Measurements from ENCODE around the gene TRA2A.

TRA2A gene

GRCh38 chr7:23470330-23471105 lies 61.3 kb downstream of the TRA2A start, which contains the start of gene IGF2BP3:
IGF2BP3 (minus strand) TSS chr7:23470491; CDS start chr7:23470110, 381 bp downstream.
- no peak for DNase-seq (ENCODE audit: low read depth in 2 of 2)

- no peak for DNase-seq (ENCODE audit: low read depth in 2 of 2)
These were observed 61.9 kb downstream of the TRA2A start for GRCh38 chr7:23469961-23470250.

- DNase-seq (ENCODE audit: low read depth in 2 of 2): no peak
These were observed 62.4 kb downstream of the TRA2A start for GRCh38 chr7:23469150-23469960.

- no peak for DNase-seq (ENCODE audit: low read depth in 2 of 2)
These were observed 63.1 kb downstream of the TRA2A start for GRCh38 chr7:23468526-23469149.

GRCh38 chr7:23467806-23468525 lies 63.8 kb downstream of the TRA2A start:
- DNase-seq (ENCODE audit: low read depth in 2 of 2): no peak

- DNase-seq (ENCODE audit: low read depth in 2 of 2): no peak
These were observed 64.4 kb downstream of the TRA2A start for GRCh38 chr7:23467291-23467805.

- DNase-seq (ENCODE audit: low read depth in 2 of 2): no peak
These were observed 68.9 kb downstream of the TRA2A start for GRCh38 chr7:23462846-23463245.

GRCh38 chr7:23458044-23458443 lies 73.7 kb downstream of the TRA2A start:
- DNase-seq (ENCODE audit: low read depth in 2 of 2): no peak

- DNase-seq (ENCODE audit: low read depth in 2 of 2): no peak
These were observed 75.7 kb downstream of the TRA2A start for GRCh38 chr7:23456093-23456492.

- DNase-seq (ENCODE audit: low read depth in 2 of 2): no peak
These were observed 76.8 kb downstream of the TRA2A start for GRCh38 chr7:23454881-23455526.
